ENCODE data around the gene DLGAP1. TPM values are rescaled to one million over a fixed set of nuclear protein-coding genes. Genes with fewer than 3 reads are reported as not detected.

The DLGAP1 gene
- total and polyA plus RNA-seq, 9 donors = 2.0 to 42.7 (median 3.8) TPM

- intact Hi-C loops (cut with DNase I) = loop anchor here (5.0 to 10.0 kb wide), 5 partner anchors 75 to 387 kb away; partner anchors contain the start of gene TGIF1 (in 3 of the 4)
- 95 to 97% (median 95%) methylated on average over 17 of the region's 17 CpGs for WGBS, 3 donors
- no peak for DNase-seq
These were observed 785.7 kb downstream of the DLGAP1 start for GRCh38 chr18:3669376-3669775.

GRCh38 chr18:3667255-3668137 lies 787.6 kb downstream of the DLGAP1 start:
- H3K9me3 ChIP-seq = no peaks in the 10 kb centered on the region
- no peak overlapping the region for H3K27ac ChIP-seq
- WGBS, 3 donors = 71 to 75% (median 74%) methylated on average over 8 of the region's 8 CpGs
- no peak overlapping the region for H3K4me3 ChIP-seq
- no peak for TF ChIP-seq POLR2A (IDR thresholded peaks at IDR 0.05)
- no peak for TF ChIP-seq CTCF (IDR thresholded peaks at IDR 0.05)
- TF ChIP-seq EP300 (IDR thresholded peaks at IDR 0.05) = no peak
- H3K27me3 ChIP-seq = no peaks in the 10 kb centered on the region
- DNase-seq = no peak
- H3K4me1 ChIP-seq (ENCODE audit: insufficient read depth) = no peaks in the 10 kb centered on the region
- intact Hi-C loops (cut with DNase I) = loop anchor here (5.0 to 10.0 kb wide), 5 partner anchors 73 to 385 kb away; partner anchors contain the start of gene TGIF1 (in 3 of the 4)
- H3K36me3 ChIP-seq = no peaks in the 10 kb centered on the region

More at GRCh38 chr18:3669376-3669775, 785.7 kb downstream of the DLGAP1 start:
- Histone ChIP-seq H3K27ac (no peak overlapping the region), H3K4me3 (no peak overlapping the region), H3K9me3 (no peaks in the 10 kb centered on the region), H3K27me3 (no peaks in the 10 kb centered on the region), H3K36me3 (no peaks in the 10 kb centered on the region), H3K4me1 (ENCODE audit: insufficient read depth) (no peaks in the 10 kb centered on the region)
- TF ChIP-seq POLR2A (IDR thresholded peaks at IDR 0.05) (no peak), EP300 (IDR thresholded peaks at IDR 0.05) (no peak), CTCF (IDR thresholded peaks at IDR 0.05) (no peak)

- no peaks in the 10 kb centered on the region for H3K9me3 ChIP-seq
- H3K27ac ChIP-seq = peak overlapping the region in 1 of 2 donors; percentile 75
- intact Hi-C loops (cut with DNase I) = loop anchor here (5.0 to 10.0 kb wide), 5 partner anchors 72 to 384 kb away; partner anchors contain the start of gene TGIF1 (in 3 of the 4)
- H3K36me3 ChIP-seq = no peaks in the 10 kb centered on the region
- H3K4me1 ChIP-seq (ENCODE audit: insufficient read depth) = no peaks in the 10 kb centered on the region
- DNase-seq = no peak
- H3K27me3 ChIP-seq = no peaks in the 10 kb centered on the region
- TF ChIP-seq POLR2A (IDR thresholded peaks at IDR 0.05) (no peak), CTCF (IDR thresholded peaks at IDR 0.05) (no peak), EP300 (IDR thresholded peaks at IDR 0.05) (no peak)
- WGBS, 3 donors = 95 to 97% (median 97%) methylated on average over 5 of the region's 5 CpGs
- H3K4me3 ChIP-seq = no peak overlapping the region
These were observed 788.4 kb downstream of the DLGAP1 start for GRCh38 chr18:3666526-3667254.

- intact Hi-C loops (cut with DNase I) = loop anchor here (5.0 to 10.0 kb wide), 5 partner anchors 71 to 384 kb away; partner anchors contain the start of gene TGIF1 (in 3 of the 4)
- peak overlapping the region in 1 of 2 donors; percentile 75 for H3K27ac ChIP-seq
- TF ChIP-seq EP300 (IDR thresholded peaks at IDR 0.05) (no peak), CTCF (IDR thresholded peaks at IDR 0.05) (peak; percentile 85 to 95 (median 95)), POLR2A (IDR thresholded peaks at IDR 0.05) (no peak)
- H3K4me3 ChIP-seq = no peak overlapping the region
- 4 to 5% (median 4%) methylated on average over 20 of the region's 20 CpGs for WGBS, 3 donors
- no peaks in the 10 kb centered on the region for H3K36me3 ChIP-seq
- peak; percentile 71 to 89 (median 87) for DNase-seq
- H3K9me3 ChIP-seq = no peaks in the 10 kb centered on the region
- no peaks in the 10 kb centered on the region for H3K4me1 ChIP-seq (ENCODE audit: insufficient read depth)
- no peaks in the 10 kb centered on the region for H3K27me3 ChIP-seq
These were observed 789.2 kb downstream of the DLGAP1 start for GRCh38 chr18:3665780-3666525.
